ENCODE measurements around the gene LIMK2. TPM values are rescaled to one million over a fixed set of nuclear protein-coding genes. Genes with fewer than 3 reads are reported as not detected.

The LIMK2 gene
- polyA plus RNA-seq, 1 donor (not counting 4 experiments of a cell fraction or from before 2014, with no cell fraction given) = 42.6 TPM

- H3K9ac ChIP-seq (ENCODE audit: control insufficient read depth, extremely low read depth, insufficient read depth, low read length) = peak overlapping the region; percentile 8
- H3K36me3 ChIP-seq (ENCODE audit: control insufficient read depth in 2 of 2, extremely low read depth in 1 of 2, insufficient read depth in 2 of 2, low read length in 2 of 2) = peaks cover 3 to 10% of the 10 kb centered on the region in 2 experiments
- peaks cover 55% of the 10 kb centered on the region for H3K4me1 ChIP-seq (ENCODE audit: control insufficient read depth, extremely low read depth, insufficient read depth, low read length)
- H3K9me3 ChIP-seq (ENCODE audit: control insufficient read depth, low read depth, low read length) = no peaks in the 10 kb centered on the region
- peak; percentile 88 for DNase-seq (ENCODE audit: low read depth, low spot score)
- peak overlapping the region; percentile 40 for H3K4me2 ChIP-seq (ENCODE audit: control insufficient read depth, extremely low read depth, insufficient read depth, low read depth, low read length)
- TF ChIP-seq CTCF (optimal IDR thresholded peaks at IDR 0.05 in 1 of 3, IDR thresholded peaks at IDR 0.05 in 1 of 3, conservative IDR thresholded peaks at IDR 0.05 in 1 of 3; ENCODE audit: extremely low read depth in 1 of 3, insufficient read depth in 2 of 3, low read length in 3 of 3) = peak in 2 of 3 experiments; percentile 2 to 15
- no peak for TF ChIP-seq EZH2 (IDR thresholded peaks at IDR 0.05; ENCODE audit: low read length)
- peaks cover 32% of the 10 kb centered on the region for H3K79me2 ChIP-seq (ENCODE audit: control insufficient read depth, insufficient read depth, low read length)
- H3K9me1 ChIP-seq (ENCODE audit: control insufficient read depth, extremely low read depth, insufficient read depth, low read length) = no peaks in the 10 kb centered on the region
- peak overlapping the region; percentile 70 for H3K27ac ChIP-seq (ENCODE audit: control insufficient read depth, insufficient read depth, low read length)
- dilution Hi-C loops (cut with MboI; ENCODE audit: extremely low pct_ligation_motif_present, low sequenced_read_pairs) = no loop called here
- no peak overlapping the region for H3K4me3 ChIP-seq (ENCODE audit: control insufficient read depth in 2 of 3, extremely low read depth in 1 of 3, insufficient read depth in 2 of 3, low read depth in 1 of 3, low read length in 3 of 3)
- no peaks in the 10 kb centered on the region for H3K27me3 ChIP-seq (ENCODE audit: control insufficient read depth, extremely low read depth, insufficient read depth, low read length)
- no peak overlapping the region for H2AFZ ChIP-seq (ENCODE audit: control insufficient read depth, low read length)
- H4K20me1 ChIP-seq (ENCODE audit: control insufficient read depth, extremely low read depth, insufficient read depth, low read length) = no peaks in the 10 kb centered on the region
- FAIRE-seq = peak; percentile 94
Observed at GRCh38 chr22:31177420-31178162, 34.5 kb upstream of the LIMK2 start.

GRCh38 chr22:31178859-31179258 is 33.2 kb upstream of the LIMK2 start:
- TF ChIP-seq CTCF (optimal IDR thresholded peaks at IDR 0.05 in 1 of 3, IDR thresholded peaks at IDR 0.05 in 1 of 3, conservative IDR thresholded peaks at IDR 0.05 in 1 of 3; ENCODE audit: extremely low read depth in 1 of 3, insufficient read depth in 2 of 3, low read length in 3 of 3) = no peak
- no peak for TF ChIP-seq EZH2 (IDR thresholded peaks at IDR 0.05; ENCODE audit: low read length)
- Histone ChIP-seq H3K4me2 (ENCODE audit: control insufficient read depth, extremely low read depth, insufficient read depth, low read depth, low read length) (peak overlapping the region; percentile 51), H3K4me3 (ENCODE audit: control insufficient read depth in 2 of 3, extremely low read depth in 1 of 3, insufficient read depth in 2 of 3, low read depth in 1 of 3, low read length in 3 of 3) (no peak overlapping the region), H3K27me3 (ENCODE audit: control insufficient read depth, extremely low read depth, insufficient read depth, low read length) (no peaks in the 10 kb centered on the region), H3K9me3 (ENCODE audit: control insufficient read depth, low read depth, low read length) (no peaks in the 10 kb centered on the region), H4K20me1 (ENCODE audit: control insufficient read depth, extremely low read depth, insufficient read depth, low read length) (no peaks in the 10 kb centered on the region), H3K9me1 (ENCODE audit: control insufficient read depth, extremely low read depth, insufficient read depth, low read length) (no peaks in the 10 kb centered on the region), H3K27ac (ENCODE audit: control insufficient read depth, insufficient read depth, low read length) (no peak overlapping the region), H3K36me3 (ENCODE audit: control insufficient read depth in 2 of 2, extremely low read depth in 1 of 2, insufficient read depth in 2 of 2, low read length in 2 of 2) (peaks cover 3 to 10% of the 10 kb centered on the region in 2 experiments), H3K9ac (ENCODE audit: control insufficient read depth, extremely low read depth, insufficient read depth, low read length) (no peak overlapping the region), H3K4me1 (ENCODE audit: control insufficient read depth, extremely low read depth, insufficient read depth, low read length) (peaks cover 42% of the 10 kb centered on the region), H3K79me2 (ENCODE audit: control insufficient read depth, insufficient read depth, low read length) (peaks cover 33% of the 10 kb centered on the region), H2AFZ (ENCODE audit: control insufficient read depth, low read length) (no peak overlapping the region)
- dilution Hi-C loops (cut with MboI; ENCODE audit: extremely low pct_ligation_motif_present, low sequenced_read_pairs) = no loop called here
- DNase-seq (ENCODE audit: low read depth, low spot score) = no peak
- no peak for FAIRE-seq
